Endothelial cell of umbilical vein (primary cell): Measurements from ENCODE around the gene SUSD2. TPM values are rescaled to one million over a fixed set of nuclear protein-coding genes. Genes with fewer than 3 reads are reported as not detected.

Experiments
- BruUV-seq: library from RNA; stranded (reverse); fragments of 400-500 nt; replicated peaks from 2 replicates; lab custom pipeline; 2021; lab: Mats Ljungman, UMichigan
- CTCF ChIA-PET: fragments of 300-600, 350-600 bp; sonication (Branson Sonifier 250); formaldehyde crosslinking; loops from one replicate; lab custom pipeline; 2021; ENCODE audit warnings: antibody characterized with exemption, inconsistent platforms; lab: Charles Lee
- POLR2A ChIA-PET: fragments of 300-600, 350-600 bp; sonication (Branson Sonifier 250); formaldehyde crosslinking; loops from one replicate; lab custom pipeline; 2021; ENCODE audit warnings: antibody characterized with exemption, inconsistent platforms; lab: Charles Lee
- DNase-seq: peaks from one replicate; pipeline ENCODE4 v3.0.0-alpha.2; 2011; ENCODE audit warnings: low read depth, low spot score
- FAIRE-seq: peaks from 2 replicates; lab custom pipeline; 2011; peaks lifted over from hg19 to GRCh38; lab: Jason Lieb, UNC
- H2AFZ ChIP-seq: 2 replicates; pipeline ENCODE4 v1.6.0; 2012; ENCODE audit warnings: low read depth, low read length, control low read depth, inconsistent platforms
- H3K27ac ChIP-seq: 2 replicates; pipeline ENCODE4 v1.5.1; 2011; ENCODE audit warnings: low read depth, mild to moderate bottlenecking, control low read depth, low read length, moderate library complexity; ENCODE audit not compliant: insufficient read depth
- H3K27me3 ChIP-seq, 2 experiments: 2 replicates each; pipeline versions ENCODE4 v1.6.0 to v1.6.1; 2011; ENCODE audit warnings: low read length in 2 of 2, mixed read lengths in 1 of 2; ENCODE audit not compliant: control insufficient read depth in 2 of 2, insufficient read depth in 2 of 2
- H3K36me3 ChIP-seq, 2 experiments: 2 replicates in 1 of 2; 3 replicates in 1 of 2; pipeline ENCODE4 v1.5.1; 2011; ENCODE audit warnings: low read length in 2 of 2, mild to moderate bottlenecking in 1 of 2, moderate library complexity in 1 of 2; ENCODE audit not compliant: control insufficient read depth in 2 of 2, insufficient read depth in 2 of 2; ENCODE audit errors: extremely low read depth in 1 of 2
- H3K4me1 ChIP-seq: 3 replicates; pipeline ENCODE4 v1.5.1; 2011; ENCODE audit warnings: mild to moderate bottlenecking, low read length; ENCODE audit not compliant: control insufficient read depth, insufficient read depth; ENCODE audit errors: extremely low read depth
- H3K4me2 ChIP-seq: 2 replicates; pipeline ENCODE4 v1.6.1; 2011; ENCODE audit warnings: low read length, control low read depth, mixed read lengths; ENCODE audit not compliant: insufficient read depth
- H3K4me3 ChIP-seq, 3 experiments: fragments of 200-600 bp in 1 of 3; sonication (generic), shearing (Covaris generic) in 1 of 3; replicated peaks in 1 of 3; 2 replicates each; pipeline ENCODE4 v1.5.1; 2011 to 2016; ENCODE audit warnings: control low read depth in 3 of 3, low read length in 3 of 3, mild to moderate bottlenecking in 2 of 3, inconsistent platforms in 1 of 3, low read depth in 1 of 3, moderate library complexity in 1 of 3; ENCODE audit not compliant: insufficient read depth in 1 of 3
- H3K79me2 ChIP-seq: 2 replicates; pipeline ENCODE4 v1.6.0; 2012; ENCODE audit warnings: low read length, inconsistent platforms; ENCODE audit not compliant: control insufficient read depth, insufficient read depth
- H3K9ac ChIP-seq: replicated peaks from 2 replicates; pipeline ENCODE3; 2011; ENCODE audit warnings: low read length, control low read depth; ENCODE audit not compliant: insufficient read depth; ENCODE audit errors: extremely low read depth
- H3K9me1 ChIP-seq: replicated peaks from 3 replicates; pipeline ENCODE4 v1.6.0; 2011; ENCODE audit warnings: mild to moderate bottlenecking, low read length; ENCODE audit not compliant: control insufficient read depth, insufficient read depth; ENCODE audit errors: extremely low read depth
- H3K9me3 ChIP-seq: replicated peaks from 2 replicates; pipeline ENCODE4 v1.5.1; 2012; ENCODE audit warnings: low read length, inconsistent platforms; ENCODE audit not compliant: control insufficient read depth, insufficient read depth
- H4K20me1 ChIP-seq: replicated peaks from 2 replicates; pipeline ENCODE3; 2011; ENCODE audit warnings: mild to moderate bottlenecking, low read length; ENCODE audit not compliant: control insufficient read depth, insufficient read depth; ENCODE audit errors: extremely low read depth
- EZH2 ChIP-seq: IDR thresholded peaks from 2 replicates; pipeline ENCODE4 v1.6.1; 2012; ENCODE audit warnings: borderline replicate concordance, low read depth, mild to moderate bottlenecking, moderate library complexity, low read length, inconsistent platforms; ENCODE audit not compliant: severe bottlenecking
- GATA2 ChIP-seq: IDR thresholded peaks from 2 replicates; pipeline ENCODE4 v1.7.0; 2011; ENCODE audit warnings: low read depth, mild to moderate bottlenecking, moderate library complexity, mixed read lengths, low read length; ENCODE audit not compliant: insufficient read length, insufficient read depth
- JUN ChIP-seq: IDR thresholded peaks from 2 replicates; pipeline ENCODE4 v1.6.1; 2011; ENCODE audit warnings: borderline replicate concordance, low read depth; ENCODE audit not compliant: insufficient read length, insufficient read depth
- POLR2A ChIP-seq: IDR thresholded peaks from 2 replicates; pipeline ENCODE4 v1.6.1; 2012; ENCODE audit warnings: low read depth, mild to moderate bottlenecking, control low read depth, low read length
- dilution Hi-C: fragments of 300-500 bp; cut with MboI; formaldehyde crosslinking; loops from one replicate; pipeline ENCODE4 v1.15.0; 2019; ENCODE audit warnings: low sequenced_read_pairs; ENCODE audit not compliant: extremely low pct_ligation_motif_present
- intact Hi-C: fragments of 100-400 bp; cut with micrococcal nuclease; formaldehyde crosslinking; loops from one replicate; pipeline ENCODE4 v1.10.0; 2022
- polyA plus RNA-seq, 4 experiments: library from polyadenylated mRNA; depleted of rRNA in 3 of 4; stranded (reverse) in 3 of 4; unstranded in 1 of 4; fragments of >200 nt; gene quantifications; 2 replicates each; pipeline versions ENCODE4 v1.2.1 to v1.2.3, GENCODE V29; 2011 to 2012; ENCODE audit warnings: missing spikeins in 1 of 4
- total RNA-seq: library from RNA; stranded (reverse); gene quantifications from 2 replicates; pipeline ENCODE4 v1.2.3, GENCODE V29; 2021
- TF ChIP-seq, protein P1 (sequence below), 2 donors: IDR thresholded peaks; 1 replicate in 1 of 2; 2 replicates in 1 of 2; pipeline ENCODE4 v1.5.1; 2011; ENCODE audit warnings: low read length in 2 of 2, mild to moderate bottlenecking in 2 of 2, moderate library complexity in 2 of 2, control low read depth in 1 of 2, inconsistent platforms in 1 of 2, low read depth in 1 of 2; ENCODE audit not compliant: insufficient read depth in 1 of 2; ENCODE audit errors: extremely low read depth in 1 of 2

The SUSD2 gene
- total and polyA plus RNA-seq, 2 donors (not counting 3 experiments of a cell fraction or from before 2014, with no cell fraction given): 0.26 to 0.27 TPM

DNA sequence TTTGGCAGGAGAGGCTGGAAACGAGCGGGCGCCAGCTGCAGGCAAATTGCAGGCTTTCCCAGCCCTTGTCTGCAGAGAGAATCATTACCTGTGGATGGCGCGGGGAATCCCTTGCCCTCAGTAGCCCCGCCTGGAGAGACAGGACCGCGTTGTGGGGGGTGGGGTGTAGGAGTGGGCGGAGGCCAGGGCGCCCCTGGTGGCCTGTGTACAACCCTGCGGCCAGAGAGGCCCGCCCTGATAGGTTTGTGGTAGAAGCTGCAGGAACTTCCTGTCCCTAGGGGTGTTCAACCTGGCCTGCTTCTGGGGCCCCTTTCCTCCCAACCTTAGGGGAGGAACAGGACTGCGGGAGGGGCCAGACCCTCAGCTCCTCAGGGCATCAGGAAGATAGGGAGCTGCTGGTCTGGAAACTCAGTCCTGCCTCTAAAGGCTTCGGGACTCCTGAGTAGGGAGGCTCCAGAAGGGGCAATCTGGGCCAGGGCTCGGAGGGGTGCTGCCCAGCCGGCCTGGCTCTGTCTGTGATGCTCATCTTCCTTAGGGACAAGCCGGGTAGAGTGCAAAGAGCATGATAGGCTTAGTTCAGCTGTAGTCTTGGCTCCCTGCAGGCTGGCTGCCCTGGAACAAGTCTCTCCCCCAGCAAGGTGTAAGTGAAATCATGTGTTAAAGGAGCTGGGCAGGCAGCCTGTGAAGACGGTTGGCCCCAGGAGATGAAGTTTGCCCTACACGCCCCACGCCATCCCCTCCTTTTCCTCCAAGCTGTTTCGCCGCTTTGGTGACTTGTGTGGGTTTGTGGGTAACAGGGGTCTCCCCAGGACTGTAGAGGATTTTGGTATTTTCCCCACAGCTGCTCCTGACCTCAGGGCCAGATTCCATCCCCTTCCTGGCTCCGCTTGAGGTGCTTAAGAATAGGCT lies 24.1 kb upstream of the SUSD2 start:
- H3K4me2 ChIP-seq: peak overlapping the region; percentile 71
- FAIRE-seq (peak; percentile 69), DNase-seq (peak; percentile 75)
- dilution Hi-C loops (no loop called here), intact Hi-C loops (loop anchor here (1.0 to 5.0 kb wide), 3 partner anchors 18 to 145 kb away; partner anchors contain the start of gene CABIN1)
- no peaks in the 10 kb centered on the region for H3K27me3 ChIP-seq
- H3K9me1 ChIP-seq: no peaks in the 10 kb centered on the region
- ChIA-PET POLR2A (no interaction called here), CTCF (interaction anchor here (0.7 to 4.8 kb wide), 27 partner anchors 9 to 295 kb away, joined by 3 to 40 read pairs (median 8); partner anchors contain the start of gene SUSD2)
- H3K4me1 ChIP-seq: peaks cover 13% of the 10 kb centered on the region
- no peaks in the 10 kb centered on the region for H4K20me1 ChIP-seq
- no peaks in the 10 kb centered on the region for H3K9me3 ChIP-seq
- no TSS peak for BruUV-seq
- H3K79me2 ChIP-seq: peaks cover 4% of the 10 kb centered on the region
- no peak overlapping the region for H3K9ac ChIP-seq
- TF ChIP-seq EZH2: no peak
- TF ChIP-seq, protein P1, sequence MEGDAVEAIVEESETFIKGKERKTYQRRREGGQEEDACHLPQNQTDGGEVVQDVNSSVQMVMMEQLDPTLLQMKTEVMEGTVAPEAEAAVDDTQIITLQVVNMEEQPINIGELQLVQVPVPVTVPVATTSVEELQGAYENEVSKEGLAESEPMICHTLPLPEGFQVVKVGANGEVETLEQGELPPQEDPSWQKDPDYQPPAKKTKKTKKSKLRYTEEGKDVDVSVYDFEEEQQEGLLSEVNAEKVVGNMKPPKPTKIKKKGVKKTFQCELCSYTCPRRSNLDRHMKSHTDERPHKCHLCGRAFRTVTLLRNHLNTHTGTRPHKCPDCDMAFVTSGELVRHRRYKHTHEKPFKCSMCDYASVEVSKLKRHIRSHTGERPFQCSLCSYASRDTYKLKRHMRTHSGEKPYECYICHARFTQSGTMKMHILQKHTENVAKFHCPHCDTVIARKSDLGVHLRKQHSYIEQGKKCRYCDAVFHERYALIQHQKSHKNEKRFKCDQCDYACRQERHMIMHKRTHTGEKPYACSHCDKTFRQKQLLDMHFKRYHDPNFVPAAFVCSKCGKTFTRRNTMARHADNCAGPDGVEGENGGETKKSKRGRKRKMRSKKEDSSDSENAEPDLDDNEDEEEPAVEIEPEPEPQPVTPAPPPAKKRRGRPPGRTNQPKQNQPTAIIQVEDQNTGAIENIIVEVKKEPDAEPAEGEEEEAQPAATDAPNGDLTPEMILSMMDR (IDR thresholded peaks at IDR 0.05; ENCODE audit: extremely low read depth in 1 of 2, insufficient read depth in 1 of 2, low read depth in 1 of 2, low read length in 2 of 2): peak; percentile 89 to 97
- TF ChIP-seq POLR2A: no peak
- H3K27ac ChIP-seq: no peak overlapping the region
- peak overlapping the region; percentile 53 to 91 (median 76) for H3K4me3 ChIP-seq
- peak overlapping the region; percentile 17 for H2AFZ ChIP-seq
- H3K36me3 ChIP-seq: no peaks in the 10 kb centered on the region

DNA sequence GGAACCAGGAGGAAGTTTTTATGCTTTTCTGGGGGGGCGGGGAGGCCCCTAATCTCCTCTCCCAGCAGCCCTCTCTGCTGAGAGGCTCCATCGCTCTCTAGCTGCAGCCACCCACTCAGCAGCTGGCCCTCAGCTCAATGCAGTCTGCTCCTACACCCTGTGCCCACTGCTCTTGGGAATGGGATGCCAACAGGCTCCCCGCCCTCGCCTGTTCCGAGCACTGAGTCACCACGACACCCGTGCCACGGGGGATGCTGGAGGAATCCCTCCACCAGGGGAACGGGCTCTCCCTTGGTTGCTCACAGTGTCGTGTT lies 23.5 kb upstream of the SUSD2 start:
- Histone ChIP-seq H3K4me1 (peaks cover 13% of the 10 kb centered on the region), H2AFZ (no peak overlapping the region), H3K4me3 (no peak overlapping the region), H4K20me1 (no peaks in the 10 kb centered on the region), H3K27ac (no peak overlapping the region), H3K4me2 (no peak overlapping the region), H3K9ac (no peak overlapping the region), H3K27me3 (no peaks in the 10 kb centered on the region), H3K79me2 (peaks cover 4% of the 10 kb centered on the region), H3K9me1 (no peaks in the 10 kb centered on the region), H3K9me3 (no peaks in the 10 kb centered on the region), H3K36me3 (no peaks in the 10 kb centered on the region)
- POLR2A ChIA-PET: no interaction called here
- dilution Hi-C loops: no loop called here
- DNase-seq: no peak
- TF ChIP-seq JUN: no peak
- TF ChIP-seq GATA2: no peak
- no TSS peak for BruUV-seq
- intact Hi-C loops: loop anchor here (1.0 to 5.0 kb wide), 3 partner anchors 17 to 145 kb away; partner anchors contain the start of gene CABIN1
- CTCF ChIA-PET: interaction anchor here (0.7 to 4.8 kb wide), 13 partner anchors 8 to 73 kb away, joined by 3 to 40 read pairs (median 8); partner anchors contain the start of gene SUSD2
- FAIRE-seq: no peak
